Mesenchymal stem cell (in vitro differentiated cells and primary cell): Measurements from ENCODE around the gene FRMD4A.

Experiments
- DNase-seq: peaks from one replicate; pipeline ENCODE4 v3.0.0-alpha.2; 2013
- H2AFZ ChIP-seq: one replicate; pipeline ENCODE4 v1.6.1; 2013; ENCODE audit warnings: low read depth, mild to moderate bottlenecking, control low read depth, inconsistent platforms, low read length, moderate library complexity
- H2AK5ac ChIP-seq: 2 replicates; pipeline ENCODE4 v1.6.1; 2013; ENCODE audit warnings: low read length, moderate library complexity, mild to moderate bottlenecking, inconsistent platforms; ENCODE audit not compliant: severe bottlenecking
- H2BK120ac ChIP-seq: one replicate; pipeline ENCODE4 v1.6.1; 2013; ENCODE audit warnings: low read depth, mild to moderate bottlenecking, inconsistent platforms, low read length, moderate library complexity
- H2BK12ac ChIP-seq, 2 experiments: one replicate each; pipeline ENCODE4 v1.6.1; 2013; ENCODE audit warnings: inconsistent platforms in 2 of 2, low read length in 2 of 2, mild to moderate bottlenecking in 2 of 2, moderate library complexity in 2 of 2, control low read depth in 1 of 2
- H2BK15ac ChIP-seq: one replicate; pipeline ENCODE4 v1.6.1; 2013; ENCODE audit warnings: mild to moderate bottlenecking, low read depth, inconsistent platforms; ENCODE audit not compliant: poor library complexity, severe bottlenecking
- H2BK5ac ChIP-seq: 2 replicates; pipeline ENCODE4 v1.6.1; 2013; ENCODE audit warnings: low read depth, mild to moderate bottlenecking, low read length, control low read depth, inconsistent platforms; ENCODE audit not compliant: poor library complexity, severe bottlenecking
- H3K14ac ChIP-seq, 2 experiments: one replicate each; pipeline ENCODE4 v1.6.1; 2013; ENCODE audit warnings: inconsistent platforms in 2 of 2, low read length in 2 of 2, control low read depth in 1 of 2, mild to moderate bottlenecking in 1 of 2, moderate library complexity in 1 of 2
- H3K18ac ChIP-seq, 2 experiments: one replicate each; pipeline ENCODE4 v1.6.1; 2013; ENCODE audit warnings: inconsistent platforms in 2 of 2, low read length in 2 of 2, control low read depth in 1 of 2, low read depth in 1 of 2, mild to moderate bottlenecking in 1 of 2
- H3K23ac ChIP-seq, 2 experiments: one replicate each; pipeline ENCODE4 v1.6.1; 2013; ENCODE audit warnings: inconsistent platforms in 2 of 2, low read length in 2 of 2, mild to moderate bottlenecking in 2 of 2, moderate library complexity in 2 of 2, control low read depth in 1 of 2
- H3K27ac ChIP-seq: 2 replicates; pipeline ENCODE4 v1.5.1; 2013; ENCODE audit warnings: mild to moderate bottlenecking, moderate library complexity, low read length, control low read depth, inconsistent platforms; ENCODE audit not compliant: poor library complexity, severe bottlenecking
- H3K27me3 ChIP-seq, 2 experiments: 2 replicates each; pipeline versions ENCODE4 v1.6.1 to v1.7.0; 2013; ENCODE audit warnings: low read length in 2 of 2, mild to moderate bottlenecking in 2 of 2, moderate library complexity in 2 of 2, control low read depth in 1 of 2, inconsistent platforms in 1 of 2; ENCODE audit not compliant: control insufficient read depth in 1 of 2, insufficient read depth in 1 of 2
- H3K36me3 ChIP-seq, 2 experiments: 2 replicates each; pipeline versions ENCODE4 v1.6.1 to v1.7.0; 2013; ENCODE audit warnings: low read length in 2 of 2, control low read depth in 1 of 2, inconsistent platforms in 1 of 2, low read depth in 1 of 2, mild to moderate bottlenecking in 1 of 2; ENCODE audit not compliant: insufficient read depth in 2 of 2, control insufficient read depth in 1 of 2
- H3K4ac ChIP-seq, 2 experiments: one replicate each; pipeline ENCODE4 v1.6.1; 2013; ENCODE audit warnings: inconsistent platforms in 2 of 2, low read length in 2 of 2, mild to moderate bottlenecking in 2 of 2, moderate library complexity in 2 of 2, control low read depth in 1 of 2, low read depth in 1 of 2
- H3K4me1 ChIP-seq: 2 replicates; pipeline ENCODE4 v1.6.1; 2013; ENCODE audit warnings: low read depth, low read length, control low read depth; ENCODE audit not compliant: control insufficient read depth, insufficient read depth
- H3K4me2 ChIP-seq: 2 replicates; pipeline ENCODE4 v1.6.1; 2013; ENCODE audit warnings: low read length, mild to moderate bottlenecking, inconsistent platforms; ENCODE audit not compliant: poor library complexity, severe bottlenecking
- H3K4me3 ChIP-seq, 2 experiments: 2 replicates each; pipeline versions ENCODE4 v1.5.1 to v1.7.0; 2013; ENCODE audit warnings: low read length in 2 of 2, mild to moderate bottlenecking in 2 of 2, control low read depth in 1 of 2, low read depth in 1 of 2; ENCODE audit not compliant: insufficient read depth in 1 of 2
- H3K79me1 ChIP-seq: replicated peaks from 2 replicates; pipeline ENCODE4 v1.6.1; 2013; ENCODE audit warnings: mild to moderate bottlenecking, control low read depth, low read length, inconsistent platforms; ENCODE audit not compliant: poor library complexity, severe bottlenecking
- H3K9ac ChIP-seq: 2 replicates; pipeline ENCODE4 v1.7.0; 2013; ENCODE audit warnings: mild to moderate bottlenecking, low read length, moderate library complexity
- H3K9me3 ChIP-seq: 2 replicates; pipeline ENCODE4 v1.7.0; 2013; ENCODE audit warnings: mild to moderate bottlenecking, low read length; ENCODE audit not compliant: control insufficient read depth
- H4K8ac ChIP-seq: one replicate; pipeline ENCODE4 v1.6.1; 2013; ENCODE audit warnings: inconsistent platforms, mild to moderate bottlenecking, low read length, moderate library complexity
- H4K91ac ChIP-seq: one replicate; pipeline ENCODE4 v1.6.1; 2013; ENCODE audit warnings: mild to moderate bottlenecking, low read length, inconsistent platforms
- WGBS: methylation state at CpG from one replicate; pipeline ENCODE4 v1.1.7; 2013; ENCODE audit warnings: mixed read lengths; 5-methylcytosine and 5-hydroxymethylcytosine counted together

Gene FRMD4A

GRCh38 chr10:13670311-13670710 lies 660.4 kb downstream of the FRMD4A start:
- no peak overlapping the region for H3K18ac ChIP-seq
- H2AK5ac ChIP-seq, result peak overlapping the region; percentile 91
- H3K4ac ChIP-seq, result no peak overlapping the region
- no peaks in the 10 kb centered on the region for H3K9me3 ChIP-seq
- peaks cover 40% of the 10 kb centered on the region for H3K79me1 ChIP-seq
- H3K23ac ChIP-seq, result no peak overlapping the region
- DNase-seq, result no peak
- H3K14ac ChIP-seq, result no peak overlapping the region
- peaks cover 71 to 95% of the 10 kb centered on the region in 2 experiments for H3K36me3 ChIP-seq
- no peaks in the 10 kb centered on the region for H3K27me3 ChIP-seq
- no peak overlapping the region for H3K9ac ChIP-seq
- H4K8ac ChIP-seq, result no peak overlapping the region
- no peak overlapping the region for H2BK12ac ChIP-seq
- peaks cover 24% of the 10 kb centered on the region for H3K4me1 ChIP-seq
- H3K4me3 ChIP-seq, result no peak overlapping the region
- H2BK120ac ChIP-seq, result no peak overlapping the region
- no peak overlapping the region for H3K4me2 ChIP-seq
- H2BK5ac ChIP-seq, result no peak overlapping the region
- H2AFZ ChIP-seq, result no peak overlapping the region
- 98% methylated on average over 7 of the region's 10 CpGs for WGBS
- no peak overlapping the region for H4K91ac ChIP-seq
- no peak overlapping the region for H2BK15ac ChIP-seq
- peak overlapping the region; percentile 79 for H3K27ac ChIP-seq

GRCh38 chr10:13669901-13670300 lies 660.8 kb downstream of the FRMD4A start:
- Histone ChIP-seq H3K4ac (no peak overlapping the region), H3K4me3 (no peak overlapping the region), H3K79me1 (peaks cover 40% of the 10 kb centered on the region), H3K27ac (peak overlapping the region; percentile 79), H3K4me1 (peaks cover 24% of the 10 kb centered on the region), H3K27me3 (no peaks in the 10 kb centered on the region), H2BK5ac (no peak overlapping the region), H2BK120ac (no peak overlapping the region), H2BK12ac (no peak overlapping the region), H3K9me3 (no peaks in the 10 kb centered on the region), H3K18ac (no peak overlapping the region), H3K23ac (no peak overlapping the region), H3K14ac (no peak overlapping the region), H2BK15ac (peak overlapping the region; percentile 30), H2AK5ac (peak overlapping the region; percentile 91), H4K91ac (no peak overlapping the region), H3K9ac (no peak overlapping the region), H3K36me3 (peaks cover 72 to 96% of the 10 kb centered on the region in 2 experiments), H2AFZ (no peak overlapping the region), H3K4me2 (no peak overlapping the region), H4K8ac (no peak overlapping the region)
- no peak for DNase-seq
- 96% methylated on average over 12 of the region's 12 CpGs for WGBS

GRCh38 chr10:13669182-13669855 lies 661.4 kb downstream of the FRMD4A start:
- H3K23ac ChIP-seq, result no peak overlapping the region

GRCh38 chr10:13668126-13668525 lies 662.6 kb downstream of the FRMD4A start:
- WGBS, result 97% methylated on average over 4 of the region's 4 CpGs
- Histone ChIP-seq H2BK12ac (no peak overlapping the region), H3K9ac (no peak overlapping the region), H2BK5ac (no peak overlapping the region), H2BK120ac (no peak overlapping the region), H4K91ac (no peak overlapping the region), H3K23ac (no peak overlapping the region), H3K27me3 (no peaks in the 10 kb centered on the region), H3K4me1 (peaks cover 25% of the 10 kb centered on the region), H3K4me2 (no peak overlapping the region), H3K14ac (no peak overlapping the region), H2AK5ac (peak overlapping the region; percentile 72), H3K9me3 (no peaks in the 10 kb centered on the region), H3K36me3 (peaks cover 66 to 95% of the 10 kb centered on the region in 2 experiments), H3K79me1 (peaks cover 33% of the 10 kb centered on the region), H3K18ac (no peak overlapping the region), H3K27ac (no peak overlapping the region), H4K8ac (no peak overlapping the region), H2AFZ (no peak overlapping the region), H3K4me3 (no peak overlapping the region), H3K4ac (no peak overlapping the region), H2BK15ac (no peak overlapping the region)
- no peak for DNase-seq

More at GRCh38 chr10:13669182-13669855, 661.4 kb downstream of the FRMD4A start:
- Histone ChIP-seq H2BK120ac (no peak overlapping the region), H3K4me1 (peaks cover 24% of the 10 kb centered on the region), H2AFZ (no peak overlapping the region), H2BK12ac (no peak overlapping the region), H3K9ac (no peak overlapping the region), H3K14ac (no peak overlapping the region), H3K4me3 (no peak overlapping the region), H3K4ac (no peak overlapping the region), H3K4me2 (no peak overlapping the region), H2BK15ac (no peak overlapping the region), H2BK5ac (peak overlapping the region; percentile 87), H4K91ac (no peak overlapping the region), H3K9me3 (no peaks in the 10 kb centered on the region), H3K27ac (peak overlapping the region; percentile 79), H3K36me3 (peaks cover 71 to 94% of the 10 kb centered on the region in 2 experiments), H4K8ac (no peak overlapping the region), H3K27me3 (no peaks in the 10 kb centered on the region), H2AK5ac (peak overlapping the region; percentile 91), H3K18ac (no peak overlapping the region), H3K79me1 (peaks cover 40% of the 10 kb centered on the region)
- DNase-seq, result no peak
- WGBS, result 92% methylated on average over 8 of the region's 8 CpGs
